ENCODE measurements around the gene LNP1. TPM values are rescaled to one million over a fixed set of nuclear protein-coding genes. Genes with fewer than 3 reads are reported as not detected.
A peak's percentile ranks its signal among the peaks of the same experiment; 100 is the strongest.

The LNP1 gene
- total RNA-seq, 1 donor from 2014 or later, result 2.4 TPM

DNA sequence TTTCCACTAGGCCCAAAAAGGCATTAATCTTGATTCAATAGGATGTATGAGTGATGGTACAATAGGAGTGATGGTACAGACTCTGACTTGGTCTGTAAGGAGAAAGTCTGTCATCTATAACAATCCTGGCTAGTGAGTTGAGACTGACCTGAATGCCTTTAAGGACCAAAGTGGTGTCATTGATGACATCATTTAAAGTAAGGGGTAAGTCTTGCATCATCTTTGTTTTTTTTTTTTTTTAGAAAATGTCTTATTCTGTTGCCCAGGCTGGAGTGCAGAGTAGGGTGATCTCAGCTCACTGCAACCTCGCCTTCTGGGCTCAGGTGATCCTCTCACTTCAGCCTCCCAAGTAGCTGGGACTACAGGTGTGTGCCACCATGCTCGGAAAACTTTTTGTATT lies 85.5 kb downstream of the LNP1 start:
- no peak overlapping the region for H3K27ac Mint-ChIP-seq (ENCODE audit: unreplicated experiment)
- H3K27me3 Mint-ChIP-seq (ENCODE audit: unreplicated experiment), result peaks cover 31% of the 10 kb centered on the region
- H3K36me3 Mint-ChIP-seq (ENCODE audit: unreplicated experiment), result no peaks in the 10 kb centered on the region
- H3K4me1 Mint-ChIP-seq (ENCODE audit: unreplicated experiment), result peaks cover 3% of the 10 kb centered on the region
- no peak overlapping the region for H3K4me3 Mint-ChIP-seq (ENCODE audit: unreplicated experiment)
- H3K9me3 Mint-ChIP-seq (ENCODE audit: unreplicated experiment), result peaks cover 5% of the 10 kb centered on the region
- TF ChIP-seq, protein P1, sequence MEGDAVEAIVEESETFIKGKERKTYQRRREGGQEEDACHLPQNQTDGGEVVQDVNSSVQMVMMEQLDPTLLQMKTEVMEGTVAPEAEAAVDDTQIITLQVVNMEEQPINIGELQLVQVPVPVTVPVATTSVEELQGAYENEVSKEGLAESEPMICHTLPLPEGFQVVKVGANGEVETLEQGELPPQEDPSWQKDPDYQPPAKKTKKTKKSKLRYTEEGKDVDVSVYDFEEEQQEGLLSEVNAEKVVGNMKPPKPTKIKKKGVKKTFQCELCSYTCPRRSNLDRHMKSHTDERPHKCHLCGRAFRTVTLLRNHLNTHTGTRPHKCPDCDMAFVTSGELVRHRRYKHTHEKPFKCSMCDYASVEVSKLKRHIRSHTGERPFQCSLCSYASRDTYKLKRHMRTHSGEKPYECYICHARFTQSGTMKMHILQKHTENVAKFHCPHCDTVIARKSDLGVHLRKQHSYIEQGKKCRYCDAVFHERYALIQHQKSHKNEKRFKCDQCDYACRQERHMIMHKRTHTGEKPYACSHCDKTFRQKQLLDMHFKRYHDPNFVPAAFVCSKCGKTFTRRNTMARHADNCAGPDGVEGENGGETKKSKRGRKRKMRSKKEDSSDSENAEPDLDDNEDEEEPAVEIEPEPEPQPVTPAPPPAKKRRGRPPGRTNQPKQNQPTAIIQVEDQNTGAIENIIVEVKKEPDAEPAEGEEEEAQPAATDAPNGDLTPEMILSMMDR (IDR thresholded peaks at IDR 0.05), result no peak
- DNase-seq (ENCODE audit: extremely low spot score, unreplicated experiment), result no peak

DNA sequence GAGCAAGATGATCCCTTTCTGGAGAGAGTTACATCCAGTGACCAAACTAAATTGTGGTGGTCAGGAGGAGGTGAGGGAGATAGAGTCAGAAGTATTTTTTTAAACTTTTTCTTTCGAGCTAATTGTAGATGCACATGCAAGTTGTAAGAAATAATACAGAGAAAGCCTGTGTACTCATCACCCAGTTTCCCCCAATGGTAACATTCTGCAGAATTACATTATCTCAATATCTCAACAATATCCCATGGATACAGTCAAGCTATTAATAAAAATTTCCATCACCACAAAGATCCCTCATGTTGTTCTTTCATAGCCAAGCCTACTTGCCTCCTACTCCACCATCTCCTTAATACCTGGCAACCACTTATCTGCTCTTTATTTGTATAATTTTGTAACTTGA lies 87.8 kb downstream of the LNP1 start:
- peaks cover 5% of the 10 kb centered on the region for H3K9me3 Mint-ChIP-seq (ENCODE audit: unreplicated experiment)
- H3K27ac Mint-ChIP-seq (ENCODE audit: unreplicated experiment), result no peak overlapping the region
- no peak for DNase-seq (ENCODE audit: extremely low spot score, unreplicated experiment)
- peaks cover 14% of the 10 kb centered on the region for H3K27me3 Mint-ChIP-seq (ENCODE audit: unreplicated experiment)
- H3K4me3 Mint-ChIP-seq (ENCODE audit: unreplicated experiment), result no peak overlapping the region
- H3K36me3 Mint-ChIP-seq (ENCODE audit: unreplicated experiment), result no peaks in the 10 kb centered on the region
- H3K4me1 Mint-ChIP-seq (ENCODE audit: unreplicated experiment), result peaks cover 11% of the 10 kb centered on the region
- TF ChIP-seq, protein P1 (IDR thresholded peaks at IDR 0.05), result no peak

DNA sequence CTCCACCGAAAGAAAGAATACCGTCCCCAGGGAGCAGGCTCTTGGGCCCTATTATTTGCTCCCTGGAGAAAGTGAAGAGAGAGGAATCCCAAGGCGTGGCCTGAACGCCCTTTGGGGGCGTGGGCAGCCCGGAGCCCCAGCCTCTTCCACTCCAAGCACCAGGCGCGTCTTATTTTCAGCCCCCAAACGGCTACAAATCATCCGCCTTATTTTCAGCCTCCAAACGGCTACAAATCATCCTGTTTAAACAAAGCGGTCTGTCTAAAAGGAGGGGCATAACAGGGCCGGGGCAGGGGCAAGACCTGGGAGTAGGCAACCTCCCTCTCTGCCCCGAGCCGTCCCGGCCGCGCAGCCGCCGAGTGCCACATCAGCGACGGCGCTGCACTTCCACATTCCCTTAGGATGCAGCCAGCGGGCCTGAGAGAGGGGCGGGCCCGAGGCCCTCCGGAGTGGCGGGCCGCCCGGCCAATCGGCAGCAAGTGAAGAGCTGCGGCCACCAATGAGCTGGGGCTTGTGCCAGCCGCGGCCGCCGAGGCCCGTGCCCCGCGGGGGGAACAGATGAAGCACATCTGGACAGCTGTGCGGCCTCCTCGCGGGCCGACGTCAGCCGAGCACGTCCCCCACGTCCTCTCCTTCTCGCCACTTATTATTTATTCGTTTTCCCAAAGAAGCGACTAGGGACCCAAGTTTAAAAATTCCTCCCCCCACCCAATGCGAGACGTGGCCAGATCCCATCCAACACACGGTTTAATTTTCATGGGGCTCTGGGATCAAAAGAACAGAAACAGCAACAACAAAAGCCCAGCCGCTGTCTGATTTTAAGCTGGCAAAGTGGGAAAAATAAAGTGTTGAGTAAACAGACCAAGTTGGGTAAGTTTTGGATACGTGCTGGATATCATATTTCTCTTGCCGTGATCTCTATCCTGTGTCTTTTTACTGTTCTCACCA lies 91.0 kb downstream of the LNP1 start, which contains the start of gene TMEM45A:
TMEM45A (plus strand) TSS at position 561 of the 948 bp plus-strand sequence. CDS start 62,593 bp downstream, outside the sequence.
- Mint-ChIP-seq H3K4me3 (ENCODE audit: unreplicated experiment) (peak within 1 kb of the TSS; percentile 93), H3K27ac (ENCODE audit: unreplicated experiment) (peak within 1 kb of the TSS; percentile 99), H3K4me1 (ENCODE audit: unreplicated experiment) (peaks cover 31% of the 10 kb centered on the region), H3K36me3 (ENCODE audit: unreplicated experiment) (no peaks in the 10 kb centered on the region), H3K9me3 (ENCODE audit: unreplicated experiment) (peaks cover 5% of the 10 kb centered on the region), H3K27me3 (ENCODE audit: unreplicated experiment) (no peaks in the 10 kb centered on the region)
- TF ChIP-seq, protein P1 (IDR thresholded peaks at IDR 0.05), result no peak
- peak; percentile 99 for DNase-seq (ENCODE audit: extremely low spot score, unreplicated experiment)

- Mint-ChIP-seq H3K4me1 (ENCODE audit: unreplicated experiment) (peaks cover 28% of the 10 kb centered on the region), H3K27me3 (ENCODE audit: unreplicated experiment) (no peaks in the 10 kb centered on the region), H3K36me3 (ENCODE audit: unreplicated experiment) (peaks cover 2% of the 10 kb centered on the region), H3K9me3 (ENCODE audit: unreplicated experiment) (no peaks in the 10 kb centered on the region), H3K4me3 (ENCODE audit: unreplicated experiment) (no peak overlapping the region), H3K27ac (ENCODE audit: unreplicated experiment) (no peak overlapping the region)
- TF ChIP-seq, protein P1 (IDR thresholded peaks at IDR 0.05), result no peak
- DNase-seq (ENCODE audit: extremely low spot score, unreplicated experiment), result no peak
Observed at GRCh38 chr3:100496711-100497261, 95.4 kb downstream of the LNP1 start.

GRCh38 chr3:100499651-100500050 lies 98.3 kb downstream of the LNP1 start:
- peaks cover 4% of the 10 kb centered on the region for H3K9me3 Mint-ChIP-seq (ENCODE audit: unreplicated experiment)
- TF ChIP-seq, protein P1 (IDR thresholded peaks at IDR 0.05), result no peak
- no peak overlapping the region for H3K4me3 Mint-ChIP-seq (ENCODE audit: unreplicated experiment)
- DNase-seq (ENCODE audit: extremely low spot score, unreplicated experiment), result no peak
- H3K27me3 Mint-ChIP-seq (ENCODE audit: unreplicated experiment), result no peaks in the 10 kb centered on the region
- H3K27ac Mint-ChIP-seq (ENCODE audit: unreplicated experiment), result no peak overlapping the region
- peaks cover 20% of the 10 kb centered on the region for H3K4me1 Mint-ChIP-seq (ENCODE audit: unreplicated experiment)
- peaks cover 8% of the 10 kb centered on the region for H3K36me3 Mint-ChIP-seq (ENCODE audit: unreplicated experiment)
